22Rv1 (cell line): ENCODE data around the gene DHX35.

Experiments
- CTCF ChIP-seq: fragments of 450-650 bp; IDR thresholded peaks from 2 replicates; pipeline ENCODE4 v1.5.1; 2017; ENCODE audit warnings: mild to moderate bottlenecking
- ZFX ChIP-seq: fragments of 450-650 bp; IDR thresholded peaks from 2 replicates; pipeline ENCODE4 v1.6.1; 2017; ENCODE audit warnings: antibody characterized with exemption, borderline replicate concordance

- TF ChIP-seq CTCF (no peak), ZFX (no peak)
Measured at GRCh38 chr20:39039261-39039660, 77.1 kb downstream of the DHX35 start.
